Measurements from ENCODE around the gene KANSL1L. TPM values are rescaled to one million over a fixed set of nuclear protein-coding genes. Genes with fewer than 3 reads are reported as not detected.

Gene KANSL1L
- total and polyA plus RNA-seq, 9 of the 15 experiments (the other 6 are each of a cell fraction or from before 2014, with no cell fraction given): 1.3 to 6.7 (median 2.4) TPM

- TF ChIP-seq, protein P1, sequence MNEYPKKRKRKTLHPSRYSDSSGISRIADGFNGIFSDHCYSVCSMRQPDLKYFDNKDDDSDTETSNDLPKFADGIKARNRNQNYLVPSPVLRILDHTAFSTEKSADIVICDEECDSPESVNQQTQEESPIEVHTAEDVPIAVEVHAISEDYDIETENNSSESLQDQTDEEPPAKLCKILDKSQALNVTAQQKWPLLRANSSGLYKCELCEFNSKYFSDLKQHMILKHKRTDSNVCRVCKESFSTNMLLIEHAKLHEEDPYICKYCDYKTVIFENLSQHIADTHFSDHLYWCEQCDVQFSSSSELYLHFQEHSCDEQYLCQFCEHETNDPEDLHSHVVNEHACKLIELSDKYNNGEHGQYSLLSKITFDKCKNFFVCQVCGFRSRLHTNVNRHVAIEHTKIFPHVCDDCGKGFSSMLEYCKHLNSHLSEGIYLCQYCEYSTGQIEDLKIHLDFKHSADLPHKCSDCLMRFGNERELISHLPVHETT (CRISPR knock-in tag; conservative IDR thresholded peaks at IDR 0.05 in 1 of 2, IDR thresholded peaks at IDR 0.05 in 1 of 2): no peak
- TF ChIP-seq FOSL1 (tag; conservative IDR thresholded peaks at IDR 0.05) (0 out of 2 replicates have a peak, but pooled peaks have one; percentile 25), DPF2 (IDR thresholded peaks at IDR 0.05) (peak; percentile 71), MAFK (IDR thresholded peaks at IDR 0.05; ENCODE audit: low read length) (peak; percentile 49; the same call in 1 of the 2 replicates), MYNN (IDR thresholded peaks at IDR 0.05) (no peak), MYNN (CRISPR knock-in tag; IDR thresholded peaks at IDR 0.05) (no peak), MTA2 (IDR thresholded peaks at IDR 0.05; ENCODE audit: low read depth) (peak; percentile 53), HSF4 (CRISPR knock-in tag; IDR thresholded peaks at IDR 0.05; ENCODE audit: borderline replicate concordance) (no peak), CBX8 (IDR thresholded peaks at IDR 0.05; ENCODE audit: borderline replicate concordance, extremely low read depth, low read depth, low read length, poor library complexity, severe bottlenecking) (no peak), ZC3H4 (CRISPR knock-in tag; IDR thresholded peaks at IDR 0.05; ENCODE audit: borderline replicate concordance) (no peak), STAT5A (IDR thresholded peaks at IDR 0.05; ENCODE audit: borderline replicate concordance, low read length) (peak; percentile 68), EP300 (IDR thresholded peaks at IDR 0.05; ENCODE audit: low read length) (peak; percentile 76), HOMEZ (CRISPR knock-in tag; IDR thresholded peaks at IDR 0.05) (no peak), SMARCC2 (IDR thresholded peaks at IDR 0.05; ENCODE audit: low read depth) (peak; percentile 66; the same call in 1 of the 2 replicates), MAFG (tag; conservative IDR thresholded peaks at IDR 0.05) (peak; percentile 51), CHD4 (IDR thresholded peaks at IDR 0.05; ENCODE audit: insufficient read depth, insufficient replicate concordance, low read depth, low read length, poor library complexity, severe bottlenecking) (no peak), KLF16 (IDR thresholded peaks at IDR 0.05) (peak; percentile 61)
- TF ChIP-seq, protein P2, sequence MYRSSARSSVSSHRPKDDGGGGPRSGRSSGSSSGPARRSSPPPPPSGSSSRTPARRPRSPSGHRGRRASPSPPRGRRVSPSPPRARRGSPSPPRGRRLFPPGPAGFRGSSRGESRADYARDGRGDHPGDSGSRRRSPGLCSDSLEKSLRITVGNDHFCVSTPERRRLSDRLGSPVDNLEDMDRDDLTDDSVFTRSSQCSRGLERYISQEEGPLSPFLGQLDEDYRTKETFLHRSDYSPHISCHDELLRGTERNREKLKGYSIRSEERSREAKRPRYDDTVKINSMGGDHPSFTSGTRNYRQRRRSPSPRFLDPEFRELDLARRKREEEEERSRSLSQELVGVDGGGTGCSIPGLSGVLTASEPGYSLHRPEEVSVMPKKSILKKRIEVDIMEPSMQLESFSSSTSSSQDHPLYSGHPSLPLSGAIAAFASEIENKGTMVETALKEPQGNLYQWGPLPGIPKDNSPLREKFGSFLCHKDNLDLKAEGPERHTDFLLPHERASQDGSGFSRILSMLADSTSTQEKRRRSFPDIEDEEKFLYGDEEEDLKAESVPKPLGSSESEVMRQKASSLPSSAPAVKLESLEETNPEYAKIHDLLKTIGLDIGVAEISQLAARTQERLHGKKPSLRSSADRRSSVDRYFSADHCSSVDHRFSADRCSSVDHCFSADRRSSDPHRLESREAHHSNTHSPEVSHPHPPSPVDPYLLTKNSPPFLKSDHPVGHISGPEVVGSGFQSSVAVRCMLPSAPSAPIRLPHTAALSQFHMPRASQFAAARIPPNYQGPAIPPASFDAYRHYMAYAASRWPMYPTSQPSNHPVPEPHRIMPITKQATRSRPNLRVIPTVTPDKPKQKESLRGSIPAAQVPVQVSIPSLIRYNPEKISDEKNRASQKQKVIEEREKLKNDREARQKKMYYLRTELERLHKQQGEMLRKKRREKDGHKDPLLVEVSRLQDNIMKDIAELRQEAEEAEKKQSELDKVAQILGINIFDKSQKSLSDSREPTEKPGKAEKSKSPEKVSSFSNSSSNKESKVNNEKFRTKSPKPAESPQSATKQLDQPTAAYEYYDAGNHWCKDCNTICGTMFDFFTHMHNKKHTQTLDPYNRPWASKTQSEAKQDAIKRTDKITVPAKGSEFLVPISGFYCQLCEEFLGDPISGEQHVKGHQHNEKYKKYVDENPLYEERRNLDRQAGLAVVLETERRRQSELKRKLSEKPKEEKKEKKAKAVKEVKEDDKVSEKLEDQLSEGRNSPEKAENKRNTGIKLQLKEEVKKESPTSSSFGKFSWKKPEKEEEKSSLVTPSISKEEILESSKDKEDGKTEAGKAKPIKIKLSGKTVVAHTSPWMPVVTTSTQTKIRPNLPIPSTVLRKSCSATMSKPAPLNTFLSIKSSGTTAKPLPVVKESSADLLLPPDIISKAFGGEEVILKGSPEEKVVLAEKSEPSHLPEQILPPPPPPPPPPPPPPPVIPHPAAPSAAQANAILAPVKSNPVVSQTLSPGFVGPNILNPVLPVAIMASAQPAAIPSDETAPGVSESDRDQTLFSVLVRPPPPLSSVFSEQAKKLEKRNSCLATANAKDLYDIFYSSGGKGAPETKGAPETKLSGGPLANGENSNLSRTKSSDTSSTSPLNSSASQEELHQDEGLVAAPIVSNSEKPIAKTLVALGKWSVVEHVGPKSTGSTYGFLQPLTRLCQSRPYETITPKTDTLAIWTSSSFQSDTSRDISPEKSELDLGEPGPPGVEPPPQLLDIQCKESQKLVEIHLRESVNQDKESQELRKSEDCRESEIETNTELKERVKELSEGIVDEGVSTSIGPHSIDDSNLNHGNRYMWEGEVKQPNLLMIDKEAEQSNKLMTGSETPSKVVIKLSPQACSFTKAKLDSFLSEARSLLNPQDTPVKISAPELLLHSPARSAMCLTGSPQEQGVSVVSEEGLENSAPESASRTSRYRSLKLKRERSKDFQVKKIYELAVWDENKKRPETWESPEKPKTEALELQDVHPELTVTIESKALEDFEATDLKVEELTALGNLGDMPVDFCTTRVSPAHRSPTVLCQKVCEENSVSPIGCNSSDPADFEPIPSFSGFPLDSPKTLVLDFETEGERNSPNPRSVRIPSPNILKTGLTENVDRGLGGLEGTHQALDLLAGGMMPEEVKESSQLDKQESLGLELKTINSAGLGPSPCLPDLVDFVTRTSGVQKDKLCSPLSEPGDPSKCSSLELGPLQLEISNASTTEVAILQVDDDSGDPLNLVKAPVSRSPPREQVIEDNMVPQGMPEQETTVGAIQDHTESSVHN (IDR thresholded peaks at IDR 0.05; ENCODE audit: borderline replicate concordance in 1 of 2, low read depth in 1 of 2): 0 out of 4 replicates have a peak, but pooled peaks of 1 of the 2 experiments have one; percentile 29
These were observed 183.2 kb downstream of the KANSL1L start (continued) for GRCh38 chr2:209988010-209988409.

Data from K562 (cell line).